ENCODE results near the gene NBPF3. TPM values are rescaled to one million over a fixed set of nuclear protein-coding genes. Genes with fewer than 3 reads are reported as not detected.

The NBPF3 gene
- total RNA-seq, 4 donors from 2014 or later = 4.4 to 24.8 (median 10.2) TPM

DNA sequence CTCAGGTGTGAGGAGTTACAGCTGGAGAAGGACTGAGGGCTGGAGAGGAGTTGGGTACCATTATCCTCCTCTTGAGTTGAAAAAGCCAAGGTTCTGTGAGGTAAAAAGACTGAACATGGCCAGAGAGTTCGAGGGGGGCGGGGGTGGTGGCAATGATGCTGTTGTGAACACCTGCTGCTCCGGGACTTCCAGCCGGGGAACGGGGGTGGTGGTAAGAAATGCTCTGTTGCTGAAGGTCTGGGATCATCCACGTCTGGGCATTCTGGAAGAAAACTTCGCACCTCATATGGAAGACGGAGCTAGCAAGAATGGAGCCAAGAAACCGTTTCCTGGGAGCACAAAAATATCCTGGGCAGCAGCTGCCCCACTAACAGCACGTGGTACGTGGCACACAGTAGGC is 49.2 kb downstream of the NBPF3 start:
- no peak for DNase-seq
- Histone ChIP-seq H3K27ac (no peak overlapping the region), H3K4me1 (no peaks in the 10 kb centered on the region), H3K36me3 (no peaks in the 10 kb centered on the region), H3K9me3 (no peaks in the 10 kb centered on the region), H3K4me3 (no peak overlapping the region), H3K27me3 (no peaks in the 10 kb centered on the region)
- TF ChIP-seq POLR2A (IDR thresholded peaks at IDR 0.05) = no peak

GRCh38 chr1:21490774-21491487 is 51.0 kb downstream of the NBPF3 start:
- TF ChIP-seq POLR2A (IDR thresholded peaks at IDR 0.05) = no peak
- TF ChIP-seq, protein P1, sequence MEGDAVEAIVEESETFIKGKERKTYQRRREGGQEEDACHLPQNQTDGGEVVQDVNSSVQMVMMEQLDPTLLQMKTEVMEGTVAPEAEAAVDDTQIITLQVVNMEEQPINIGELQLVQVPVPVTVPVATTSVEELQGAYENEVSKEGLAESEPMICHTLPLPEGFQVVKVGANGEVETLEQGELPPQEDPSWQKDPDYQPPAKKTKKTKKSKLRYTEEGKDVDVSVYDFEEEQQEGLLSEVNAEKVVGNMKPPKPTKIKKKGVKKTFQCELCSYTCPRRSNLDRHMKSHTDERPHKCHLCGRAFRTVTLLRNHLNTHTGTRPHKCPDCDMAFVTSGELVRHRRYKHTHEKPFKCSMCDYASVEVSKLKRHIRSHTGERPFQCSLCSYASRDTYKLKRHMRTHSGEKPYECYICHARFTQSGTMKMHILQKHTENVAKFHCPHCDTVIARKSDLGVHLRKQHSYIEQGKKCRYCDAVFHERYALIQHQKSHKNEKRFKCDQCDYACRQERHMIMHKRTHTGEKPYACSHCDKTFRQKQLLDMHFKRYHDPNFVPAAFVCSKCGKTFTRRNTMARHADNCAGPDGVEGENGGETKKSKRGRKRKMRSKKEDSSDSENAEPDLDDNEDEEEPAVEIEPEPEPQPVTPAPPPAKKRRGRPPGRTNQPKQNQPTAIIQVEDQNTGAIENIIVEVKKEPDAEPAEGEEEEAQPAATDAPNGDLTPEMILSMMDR (IDR thresholded peaks at IDR 0.05) = peak in 4 of 6 experiments; percentile 26 to 55 (median 42)
- no peaks in the 10 kb centered on the region for H3K9me3 ChIP-seq
- no peaks in the 10 kb centered on the region for H3K36me3 ChIP-seq
- H3K4me1 ChIP-seq = no peaks in the 10 kb centered on the region
- H3K4me3 ChIP-seq = no peak overlapping the region
- H3K27ac ChIP-seq = no peak overlapping the region
- no peaks in the 10 kb centered on the region for H3K27me3 ChIP-seq
- no peak for DNase-seq

- Histone ChIP-seq H3K4me3 (no peak overlapping the region), H3K27me3 (no peaks in the 10 kb centered on the region), H3K9me3 (no peaks in the 10 kb centered on the region), H3K27ac (no peak overlapping the region), H3K4me1 (no peaks in the 10 kb centered on the region), H3K36me3 (no peaks in the 10 kb centered on the region)
- no peak for DNase-seq
- TF ChIP-seq, protein P1 (IDR thresholded peaks at IDR 0.05) = no peak
- TF ChIP-seq POLR2A (IDR thresholded peaks at IDR 0.05) = no peak
Observed at GRCh38 chr1:21491488-21492355, 51.8 kb downstream of the NBPF3 start.

DNA sequence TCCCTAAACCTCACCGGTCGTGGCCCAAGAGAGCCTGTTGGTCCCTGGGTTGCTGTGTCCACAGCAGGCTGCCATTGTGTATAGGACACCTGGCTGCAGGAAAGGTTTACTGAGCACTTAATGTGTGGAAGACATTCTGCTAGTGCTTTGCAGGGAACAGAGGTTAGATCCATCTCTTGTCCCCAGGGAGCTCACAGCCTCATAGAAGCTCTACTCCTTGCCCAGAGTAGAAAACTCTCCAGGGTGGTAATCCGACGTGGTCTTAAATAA is 52.4 kb downstream of the NBPF3 start:
- H3K36me3 ChIP-seq = no peaks in the 10 kb centered on the region
- TF ChIP-seq, protein P1 (IDR thresholded peaks at IDR 0.05) = no peak
- no peak for TF ChIP-seq POLR2A (IDR thresholded peaks at IDR 0.05)

GRCh38 chr1:21494196-21494595 is 54.3 kb downstream of the NBPF3 start:
- Histone ChIP-seq H3K9me3 (no peaks in the 10 kb centered on the region), H3K4me3 (no peak overlapping the region), H3K27ac (no peak overlapping the region), H3K4me1 (no peaks in the 10 kb centered on the region), H3K27me3 (no peaks in the 10 kb centered on the region), H3K36me3 (no peaks in the 10 kb centered on the region)
- DNase-seq = no peak
- TF ChIP-seq, protein P1 (IDR thresholded peaks at IDR 0.05) = no peak
- TF ChIP-seq POLR2A (IDR thresholded peaks at IDR 0.05) = no peak

More for the DNA sequence above, 52.4 kb downstream of the NBPF3 start:
- Histone ChIP-seq H3K9me3 (no peaks in the 10 kb centered on the region), H3K27ac (no peak overlapping the region), H3K27me3 (no peaks in the 10 kb centered on the region), H3K4me3 (no peak overlapping the region), H3K4me1 (no peaks in the 10 kb centered on the region)
- DNase-seq = no peak

- Histone ChIP-seq H3K27me3 (no peaks in the 10 kb centered on the region), H3K27ac (no peak overlapping the region), H3K4me1 (no peaks in the 10 kb centered on the region), H3K9me3 (no peaks in the 10 kb centered on the region), H3K36me3 (no peaks in the 10 kb centered on the region), H3K4me3 (no peak overlapping the region)
- no peak for DNase-seq
- no peak for TF ChIP-seq POLR2A (IDR thresholded peaks at IDR 0.05)
- TF ChIP-seq, protein P1 (IDR thresholded peaks at IDR 0.05) = no peak
Observed at GRCh38 chr1:21495225-21495820, 55.4 kb downstream of the NBPF3 start.
